Activated naive CD4-positive, alpha-beta T cell treated with anti-CD3 and anti-CD28 coated beads, Interleukin-2, amount 10 ng/mL, durations not matched to agents 7 days and 5 days (primary cell): ENCODE measurements around the gene PKMYT1.

Source experiments
- CTCF ChIA-PET: fragments of 350-600 bp; sonication (Branson Sonifier 250); formaldehyde crosslinking; loops from one replicate; lab custom pipeline; 2021; ENCODE audit warnings: antibody characterized with exemption; lab: Charles Lee
- DNase-seq: peaks from one replicate; pipeline ENCODE4 v3.0.0-alpha.2; 2020
- H3K27ac Mint-ChIP-seq: one replicate; pipeline ENCODE4 v1.8.0; 2021; ENCODE audit warnings: mild to moderate bottlenecking, moderate library complexity, mixed read lengths
- H3K27me3 Mint-ChIP-seq: one replicate; pipeline ENCODE4 v1.8.0; 2021; ENCODE audit warnings: mild to moderate bottlenecking, mixed read lengths
- H3K36me3 Mint-ChIP-seq: one replicate; pipeline ENCODE4 v1.8.0; 2021; ENCODE audit warnings: mixed read lengths
- H3K4me1 Mint-ChIP-seq: one replicate; pipeline ENCODE4 v1.8.0; 2021; ENCODE audit warnings: mixed read lengths
- H3K4me3 Mint-ChIP-seq: one replicate; pipeline ENCODE4 v1.8.0; 2021; ENCODE audit warnings: mild to moderate bottlenecking, moderate library complexity, mixed read lengths
- H3K9me3 Mint-ChIP-seq: one replicate; pipeline ENCODE4 v1.8.0; 2021; ENCODE audit warnings: mixed read lengths

Gene PKMYT1

GRCh38 chr16:2980227-2981176, at the start of gene PKMYT1:
Gene PKMYT1, minus strand, starts transcription at chr16:2980446. Its CDS starts 789 bp downstream, at chr16:2979657.
- peak within 1 kb of the TSS; percentile 86 for H3K27ac Mint-ChIP-seq
- DNase-seq, result peak; percentile 95

GRCh38 chr16:3029491-3030221, 49.4 kb upstream of the PKMYT1 start:
- Mint-ChIP-seq H3K27me3 (peaks cover 66% of the 10 kb centered on the region), H3K9me3 (no peaks in the 10 kb centered on the region), H3K27ac (no peak overlapping the region), H3K4me3 (peak overlapping the region; percentile 77), H3K4me1 (peaks cover 60% of the 10 kb centered on the region), H3K36me3 (peaks cover 19% of the 10 kb centered on the region)
- CTCF ChIA-PET, result interaction anchor here (0.8 to 18.9 kb wide), 14 partner anchors 10 to 136 kb away, joined by 3 to 300 read pairs (median 11); partner anchors contain the start of genes CLDN6, CLDN9, MMP25 and TNFRSF12A
- peak; percentile 75 for DNase-seq

More at GRCh38 chr16:2980227-2981176, at the start of gene PKMYT1:
- H3K4me1 Mint-ChIP-seq, result peaks cover 46% of the 10 kb centered on the region
- CTCF ChIA-PET, result interaction anchor here (1.0 to 2.2 kb wide), 6 partner anchors 11 to 76 kb away, joined by 3 to 14 read pairs (median 4); partner anchors contain the start of gene PAQR4
- peaks cover 13% of the 10 kb centered on the region for H3K36me3 Mint-ChIP-seq
- no peaks in the 10 kb centered on the region for H3K9me3 Mint-ChIP-seq
- H3K27me3 Mint-ChIP-seq, result peaks cover 21% of the 10 kb centered on the region
- H3K4me3 Mint-ChIP-seq, result peak within 1 kb of the TSS; percentile 88

- CTCF ChIA-PET, result interaction anchor here (1.0 to 18.9 kb wide), 20 partner anchors 9 to 137 kb away, joined by 3 to 300 read pairs (median 6); partner anchors contain the start of genes CLDN6, CLDN9, MMP25 and TNFRSF12A
- Mint-ChIP-seq H3K4me3 (peak overlapping the region; percentile 77), H3K27ac (peak overlapping the region; percentile 69), H3K4me1 (peaks cover 65% of the 10 kb centered on the region), H3K36me3 (peaks cover 21% of the 10 kb centered on the region), H3K9me3 (no peaks in the 10 kb centered on the region), H3K27me3 (peaks cover 58% of the 10 kb centered on the region)
- DNase-seq, result no peak
Measured at GRCh38 chr16:3028716-3029319, 48.6 kb upstream of the PKMYT1 start.

- no peaks in the 10 kb centered on the region for H3K9me3 Mint-ChIP-seq
Measured at GRCh38 chr16:3027983-3028715, 47.9 kb upstream of the PKMYT1 start.

GRCh38 chr16:3027489-3027795, 47.2 kb upstream of the PKMYT1 start:
- no peaks in the 10 kb centered on the region for H3K9me3 Mint-ChIP-seq
- CTCF ChIA-PET, result interaction anchor here (0.6 to 18.9 kb wide), 13 partner anchors 8 to 139 kb away, joined by 3 to 300 read pairs (median 6); partner anchors contain the start of genes CLDN6, CLDN9, MMP25 and TNFRSF12A
- DNase-seq, result no peak
- no peak overlapping the region for H3K4me3 Mint-ChIP-seq
- H3K4me1 Mint-ChIP-seq, result peaks cover 71% of the 10 kb centered on the region
- H3K36me3 Mint-ChIP-seq, result peaks cover 20% of the 10 kb centered on the region
- H3K27me3 Mint-ChIP-seq, result peaks cover 44% of the 10 kb centered on the region
- no peak overlapping the region for H3K27ac Mint-ChIP-seq

More at GRCh38 chr16:3027983-3028715, 47.9 kb upstream of the PKMYT1 start:
- Mint-ChIP-seq H3K27me3 (peaks cover 51% of the 10 kb centered on the region), H3K27ac (peak overlapping the region; percentile 75), H3K4me1 (peaks cover 69% of the 10 kb centered on the region), H3K36me3 (peaks cover 20% of the 10 kb centered on the region), H3K4me3 (peak overlapping the region; percentile 63)
- DNase-seq, result peak; percentile 92
- CTCF ChIA-PET, result interaction anchor here (0.7 to 18.9 kb wide), 18 partner anchors 9 to 138 kb away, joined by 3 to 300 read pairs (median 6); partner anchors contain the start of genes CLDN6, CLDN9, MMP25 and TNFRSF12A

GRCh38 chr16:3026609-3027488, 46.6 kb upstream of the PKMYT1 start:
- peaks cover 20% of the 10 kb centered on the region for H3K36me3 Mint-ChIP-seq
- CTCF ChIA-PET, result interaction anchor here (0.6 to 18.9 kb wide), 8 partner anchors 7 to 124 kb away, joined by 3 to 300 read pairs (median 57); partner anchors contain the start of genes CLDN6, CLDN9, MMP25 and TNFRSF12A
- no peak overlapping the region for H3K27ac Mint-ChIP-seq
- no peak for DNase-seq
- H3K9me3 Mint-ChIP-seq, result no peaks in the 10 kb centered on the region
- no peak overlapping the region for H3K4me3 Mint-ChIP-seq
- peaks cover 38% of the 10 kb centered on the region for H3K27me3 Mint-ChIP-seq
- H3K4me1 Mint-ChIP-seq, result peaks cover 73% of the 10 kb centered on the region

GRCh38 chr16:3026003-3026378, 45.7 kb upstream of the PKMYT1 start:
- CTCF ChIA-PET, result interaction anchor here (1.0 to 18.9 kb wide), 2 partner anchors 21 to 109 kb away, joined by 3 to 300 read pairs; partner anchors contain the start of genes CLDN9 and ZNF213
- Mint-ChIP-seq H3K9me3 (no peaks in the 10 kb centered on the region), H3K27ac (no peak overlapping the region), H3K4me1 (peaks cover 78% of the 10 kb centered on the region), H3K36me3 (peaks cover 21% of the 10 kb centered on the region), H3K4me3 (no peak overlapping the region), H3K27me3 (peaks cover 38% of the 10 kb centered on the region)
- no peak for DNase-seq

- Mint-ChIP-seq H3K27me3 (peaks cover 35% of the 10 kb centered on the region), H3K9me3 (no peaks in the 10 kb centered on the region), H3K4me1 (peaks cover 78% of the 10 kb centered on the region), H3K27ac (no peak overlapping the region), H3K4me3 (no peak overlapping the region), H3K36me3 (peaks cover 21% of the 10 kb centered on the region)
- no peak for DNase-seq
- CTCF ChIA-PET, result interaction anchor here (1.0 to 18.9 kb wide), 2 partner anchors 21 to 110 kb away, joined by 3 to 300 read pairs; partner anchors contain the start of genes CLDN9 and ZNF213
Measured at GRCh38 chr16:3025032-3026002, 45.1 kb upstream of the PKMYT1 start.

- H3K4me3 Mint-ChIP-seq, result peak within 1 kb of the TSS; percentile 90
- peaks cover 71% of the 10 kb centered on the region for H3K4me1 Mint-ChIP-seq
- H3K27ac Mint-ChIP-seq, result peak within 1 kb of the TSS; percentile 95
- CTCF ChIA-PET, result interaction anchor here (1.6 to 18.9 kb wide), 2 partner anchors 10 to 19 kb away, joined by 7 to 300 read pairs; partner anchors contain the start of gene CLDN9
- DNase-seq, result peak; percentile 98
- H3K27me3 Mint-ChIP-seq, result peaks cover 35% of the 10 kb centered on the region
- H3K9me3 Mint-ChIP-seq, result no peaks in the 10 kb centered on the region
- peaks cover 21% of the 10 kb centered on the region for H3K36me3 Mint-ChIP-seq
Measured at GRCh38 chr16:3023669-3024478, 43.6 kb upstream of the PKMYT1 start, which contains the start of the genes HCFC1R1 and THOC6. Gene HCFC1R1, minus strand, starts transcription at chr16:3023942. Its CDS starts 1 bp downstream, at chr16:3023941. Gene THOC6, plus strand, starts transcription at chr16:3024035. Its CDS starts 292 bp downstream, at chr16:3024327.

- Mint-ChIP-seq H3K27me3 (peaks cover 34% of the 10 kb centered on the region), H3K36me3 (peaks cover 20% of the 10 kb centered on the region), H3K27ac (peak overlapping the region; percentile 95), H3K4me1 (peaks cover 68% of the 10 kb centered on the region), H3K4me3 (peak overlapping the region; percentile 90), H3K9me3 (no peaks in the 10 kb centered on the region)
- CTCF ChIA-PET, result interaction anchor here (1.2 to 18.9 kb wide), 3 partner anchors 10 to 143 kb away, joined by 3 to 300 read pairs (median 7); partner anchors contain the start of gene CLDN9
- DNase-seq, result peak; percentile 40
Measured at GRCh38 chr16:3023415-3023668, 43.1 kb upstream of the PKMYT1 start.
